ENCODE data around the gene USB1. TPM values are rescaled to one million over a fixed set of nuclear protein-coding genes. Genes with fewer than 3 reads are reported as not detected.

USB1 gene
- total RNA-seq, 2 experiments from 2014 or later, result 52.0 to 58.0 TPM

- H3K4me1 Mint-ChIP-seq, result no peaks in the 10 kb centered on the region
- POLR2A ChIA-PET, result no interaction called here
- H3K4me3 Mint-ChIP-seq, result no peak overlapping the region
- H3K27me3 Mint-ChIP-seq, result no peaks in the 10 kb centered on the region
- H3K27ac Mint-ChIP-seq, result no peak overlapping the region
- no peak for DNase-seq
- no peaks in the 10 kb centered on the region for H3K9me3 Mint-ChIP-seq
- CTCF ChIA-PET, result no interaction called here
- no peaks in the 10 kb centered on the region for H3K36me3 Mint-ChIP-seq (ENCODE audit: low read depth)
Measured at GRCh38 chr16:58070585-58070984, 69.4 kb downstream of the USB1 start.

Other genes with a start within 250 kb of the USB1 start
- not detected for gene KIFC3, start 198.9 kb upstream of the USB1 start, total RNA-seq
- not detected for gene CNGB1, start 30.3 kb upstream of the USB1 start, total RNA-seq
- gene ZNF319, start 735 bp upstream of the USB1 start, total RNA-seq, result 10 to 100 TPM; 19.8 to 20.8 TPM
- gene MMP15, start 24.3 kb downstream of the USB1 start, total RNA-seq, result under 1 TPM; 0.20 to 0.27 TPM
- 10 to 100 TPM; 40.7 to 46.7 TPM for gene CFAP20, start 128.0 kb downstream of the USB1 start, total RNA-seq
- gene CSNK2A2, start 196.7 kb downstream of the USB1 start, total RNA-seq, result 10 to 100 TPM; 64.8 to 70.4 TPM

All from activated CD4-positive, alpha-beta T cell treated with anti-CD3 and anti-CD28 coated beads, Interleukin-2, amount 10 ng/mL, durations not matched to agents 7 days and 5 days (primary cell).